Measurements from ENCODE around the gene NKAIN2.

NKAIN2 gene

GRCh38 chr6:123859291-123859690 lies 55.6 kb downstream of the NKAIN2 start (continued):
- TF ChIP-seq ZNF223 (tag by site-specific recombination; IDR thresholded peaks at IDR 0.05) (no peak), ZNF341 (tag by site-specific recombination; IDR thresholded peaks at IDR 0.05; ENCODE audit: low read depth) (no peak), ZNF362 (tag by site-specific recombination; IDR thresholded peaks at IDR 0.05) (no peak), ZNF571 (tag by site-specific recombination; IDR thresholded peaks at IDR 0.05) (no peak), ZNF404 (tag by site-specific recombination; IDR thresholded peaks at IDR 0.05) (no peak), MEIS1 (CRISPR knock-in tag; IDR thresholded peaks at IDR 0.05; ENCODE audit: borderline replicate concordance) (no peak)

GRCh38 chr6:123869334-123869733 lies 65.7 kb downstream of the NKAIN2 start:
- Histone ChIP-seq H3K27ac (ENCODE audit: extremely low read depth, low read depth, low read length) (no peak overlapping the region), H3K4me3 (ENCODE audit: low read depth, low read length) (no peak overlapping the region), H3K36me3 (ENCODE audit: control insufficient read depth in 2 of 2, insufficient read depth in 1 of 2, low read length in 2 of 2) (no peaks in the 10 kb centered on the region), H3K9me3 (ENCODE audit: control insufficient read depth, insufficient read depth, low read depth, low read length) (no peaks in the 10 kb centered on the region; the same call in 1 of the 2 replicates), H3K4me1 (ENCODE audit: control insufficient read depth, insufficient read depth, low read length) (peaks cover 7% of the 10 kb centered on the region; the same call in 1 of the 2 replicates)
- no peak for TF ChIP-seq ZNF624 (tag by site-specific recombination; IDR thresholded peaks at IDR 0.05)
- peak; percentile 56; the same call in 1 of the 2 replicates for TF ChIP-seq ZNF449 (tag by site-specific recombination; IDR thresholded peaks at IDR 0.05)
- CTCF ChIA-PET: no interaction called here
- POLR2A ChIA-PET: no interaction called here

- Histone ChIP-seq H3K36me3 (ENCODE audit: control insufficient read depth in 2 of 2, insufficient read depth in 1 of 2, low read length in 2 of 2) (no peaks in the 10 kb centered on the region), H3K27ac (ENCODE audit: extremely low read depth, low read depth, low read length) (no peak overlapping the region), H3K4me1 (ENCODE audit: control insufficient read depth, insufficient read depth, low read length) (peaks cover 7% of the 10 kb centered on the region; the same call in 1 of the 2 replicates), H3K9me3 (ENCODE audit: control insufficient read depth, insufficient read depth, low read depth, low read length) (no peaks in the 10 kb centered on the region; the same call in 1 of the 2 replicates), H3K4me3 (ENCODE audit: low read depth, low read length) (no peak overlapping the region)
- ChIA-PET POLR2A (no interaction called here), CTCF (interaction anchor here (0.6 kb wide), 1 partner anchor 637 kb away, joined by 3 read pairs; no protein-coding TSS in a partner anchor)
- peak; percentile 60 for TF ChIP-seq REST (tag by site-specific recombination; IDR thresholded peaks at IDR 0.05)
- TF ChIP-seq ZNF48 (tag by site-specific recombination; IDR thresholded peaks at IDR 0.05): no peak
These were observed 70.3 kb downstream of the NKAIN2 start for GRCh38 chr6:123873974-123874373.

- POLR2A ChIA-PET: no interaction called here
- Histone ChIP-seq H3K4me1 (ENCODE audit: control insufficient read depth, insufficient read depth, low read length) (no peaks in the 10 kb centered on the region), H3K4me3 (ENCODE audit: low read depth, low read length) (no peak overlapping the region), H3K27ac (ENCODE audit: extremely low read depth, low read depth, low read length) (no peak overlapping the region), H3K9me3 (ENCODE audit: control insufficient read depth, insufficient read depth, low read depth, low read length) (no peaks in the 10 kb centered on the region; the same call in 1 of the 2 replicates), H3K36me3 (ENCODE audit: control insufficient read depth in 2 of 2, insufficient read depth in 1 of 2, low read length in 2 of 2) (no peaks in the 10 kb centered on the region)
- no peak for TF ChIP-seq ZBTB48 (tag by site-specific recombination; IDR thresholded peaks at IDR 0.05)
- CTCF ChIA-PET: interaction anchor here (0.6 to 1.1 kb wide), 2 partner anchors 74 to 765 kb away, joined by 3 to 4 read pairs; no protein-coding TSS in a partner anchor
These were observed 72.1 kb downstream of the NKAIN2 start for GRCh38 chr6:123875784-123876183.
